ENCODE results near the gene TAS2R39. TPM values are rescaled to one million over a fixed set of nuclear protein-coding genes. Genes with fewer than 3 reads are reported as not detected.
"Not testable (repeated sequence)": the region's sequence is repeated elsewhere in the genome, so short reads cannot be mapped to it uniquely, and the experiment has no call there.

The TAS2R39 gene
- not detected for polyA plus RNA-seq (2012; ENCODE audit: insufficient read depth, insufficient read length)

DNA sequence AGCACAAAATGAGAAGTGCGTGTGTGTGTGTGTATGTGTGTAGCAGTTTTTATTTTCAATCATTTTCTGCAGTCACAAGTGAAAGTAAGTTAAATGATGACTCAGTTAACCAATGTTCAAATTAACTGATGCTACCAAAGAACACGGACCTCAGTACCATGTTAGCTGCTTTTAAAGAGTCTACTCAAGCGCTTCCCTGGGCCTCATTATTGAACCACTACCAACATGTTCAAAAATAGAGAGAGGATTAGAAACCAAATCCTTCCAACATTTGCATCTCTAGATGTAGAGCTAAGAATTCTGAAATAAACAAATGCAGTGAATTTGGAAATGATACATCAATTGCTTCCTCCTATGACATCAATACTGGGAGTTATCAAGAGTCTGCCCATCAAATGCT lies at the start of gene TAS2R39:
Gene TAS2R39, plus strand, starts transcription at position 396 of the 400 bp plus-strand sequence. Its CDS starts 0 bp downstream, at position 396.
- H3K4me3 ChIP-seq (ENCODE audit: low read length), result no peak within 1 kb of the TSS
- no peak for DNase-seq (ENCODE audit: low read depth, low spot score)

GRCh38 chr7:143147070-143147469 lies 36.1 kb upstream of the TAS2R39 start:
- no peak for DNase-seq (ENCODE audit: low read depth, low spot score)
- no peak overlapping the region for H3K4me3 ChIP-seq (ENCODE audit: low read length)

DNA sequence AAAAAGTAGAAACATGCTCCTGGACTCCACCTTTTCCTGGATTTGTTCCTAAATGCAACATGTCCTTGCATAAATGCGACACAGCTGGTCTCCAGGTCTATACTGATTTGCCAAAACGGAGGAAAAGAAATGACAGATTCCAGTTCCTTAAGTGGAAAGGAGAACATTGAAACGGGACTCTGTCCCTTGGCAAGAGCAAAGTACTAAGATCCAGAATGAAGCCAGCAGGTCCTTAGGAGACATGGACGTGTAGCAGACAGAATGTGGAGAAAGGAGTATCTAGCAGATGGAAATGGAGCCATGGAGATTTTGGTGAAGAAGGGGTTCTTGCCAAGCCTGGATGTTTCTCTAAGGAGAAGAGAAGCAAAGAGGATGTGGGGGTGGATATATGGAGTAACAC lies 35.2 kb upstream of the TAS2R39 start:
- H3K4me3 ChIP-seq (ENCODE audit: low read length), result no peak overlapping the region
- DNase-seq (ENCODE audit: low read depth, low spot score), result no peak

- no peak for DNase-seq (ENCODE audit: low read depth, low spot score)
- no peak overlapping the region for H3K4me3 ChIP-seq (ENCODE audit: low read length)
Measured at GRCh38 chr7:143148651-143149050, 34.6 kb upstream of the TAS2R39 start.

DNA sequence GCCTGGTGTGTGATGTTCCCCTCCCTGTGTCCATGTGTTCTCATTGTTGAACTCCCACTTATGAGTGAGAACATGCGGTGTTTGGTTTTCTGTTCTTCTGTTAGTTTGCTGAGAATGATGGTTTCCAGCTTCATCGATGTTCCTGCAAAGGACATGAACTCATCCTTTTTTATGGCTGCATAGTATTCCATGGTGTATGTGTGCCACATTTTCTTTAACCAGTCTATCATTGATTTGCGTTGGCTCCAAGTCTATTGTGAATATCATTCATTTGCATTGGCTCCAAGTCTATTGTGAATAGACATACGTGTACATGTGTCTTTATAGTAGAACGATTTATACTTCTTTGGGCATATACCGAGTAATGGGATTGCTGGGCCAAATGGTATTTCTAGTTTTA lies 32.5 kb upstream of the TAS2R39 start:
- DNase-seq (ENCODE audit: low read depth, low spot score); H3K4me3 ChIP-seq (ENCODE audit: low read length): not testable (repeated sequence)

DNA sequence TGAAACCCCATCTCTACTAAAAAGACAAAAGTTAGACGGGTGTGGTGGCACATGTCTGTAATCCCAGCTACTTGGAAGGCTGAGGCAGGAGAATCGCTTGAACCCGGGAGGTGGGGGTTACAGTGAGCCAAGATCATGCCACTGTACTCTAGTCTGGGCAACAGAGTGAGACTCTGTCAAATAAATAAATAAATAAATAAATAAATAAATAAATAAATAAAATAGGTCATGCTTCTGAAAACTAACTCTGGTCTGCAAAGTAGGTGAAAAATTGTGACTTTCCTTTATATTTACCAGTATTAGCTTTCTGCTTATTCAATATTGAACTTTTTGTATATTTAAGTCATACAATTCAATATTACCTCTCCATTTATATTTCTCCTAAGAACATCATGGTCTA lies 24.6 kb upstream of the TAS2R39 start:
- not testable (repeated sequence) for DNase-seq (ENCODE audit: low read depth, low spot score); H3K4me3 ChIP-seq (ENCODE audit: low read length)

DNA sequence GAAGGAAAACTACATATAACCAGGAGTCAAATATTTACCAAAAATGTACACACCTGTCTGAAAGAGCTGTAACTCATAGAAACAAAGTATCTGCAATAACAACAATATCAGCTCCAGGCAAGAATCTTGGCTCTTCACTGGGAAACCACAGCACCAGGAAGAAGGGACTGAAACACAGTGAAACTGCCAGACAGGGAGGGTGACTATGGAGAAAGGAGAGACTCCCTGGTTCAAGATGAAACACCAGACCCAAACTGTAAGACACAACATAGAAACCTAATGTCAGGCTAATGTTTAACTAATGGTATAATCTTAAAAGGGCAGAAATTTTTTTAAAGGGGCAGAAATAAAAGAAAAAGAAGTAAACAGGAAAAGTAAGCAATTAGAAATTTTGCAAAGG lies 11.5 kb upstream of the TAS2R39 start:
- H3K4me3 ChIP-seq (ENCODE audit: low read length), result no peak overlapping the region

DNA sequence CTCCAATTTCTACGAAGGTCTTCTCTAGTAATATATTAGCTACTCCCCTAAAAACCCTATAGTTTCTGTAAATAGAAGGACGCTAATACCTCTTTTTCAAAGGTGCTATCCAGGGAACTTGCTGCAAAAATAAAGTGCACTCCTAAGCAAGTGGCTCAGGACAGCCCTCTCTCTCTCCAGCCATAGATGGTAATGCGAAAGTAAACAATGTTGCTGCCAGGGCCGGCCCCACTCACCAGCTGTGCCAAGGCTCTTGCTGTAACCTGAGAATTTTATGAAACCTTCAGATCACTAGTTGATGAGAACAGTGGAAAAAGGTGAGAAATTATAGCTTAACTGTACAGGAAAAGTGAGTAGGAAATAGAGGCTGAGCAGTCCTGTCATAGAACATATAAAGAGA lies 10.9 kb upstream of the TAS2R39 start:
- no peak for DNase-seq (ENCODE audit: low read depth, low spot score)
- no peak overlapping the region for H3K4me3 ChIP-seq (ENCODE audit: low read length)

More for the DNA sequence above, 11.5 kb upstream of the TAS2R39 start:
- DNase-seq (ENCODE audit: low read depth, low spot score), result no peak

GRCh38 chr7:143176128-143176527 lies 7.1 kb upstream of the TAS2R39 start:
- H3K4me3 ChIP-seq (ENCODE audit: low read length), result no peak overlapping the region
- DNase-seq (ENCODE audit: low read depth, low spot score), result no peak

- H3K4me3 ChIP-seq (ENCODE audit: low read length), result no peak overlapping the region
- DNase-seq (ENCODE audit: low read depth, low spot score), result no peak
Measured at GRCh38 chr7:143177374-143178119, 5.7 kb upstream of the TAS2R39 start.

GRCh38 chr7:143180771-143181170 lies 2.4 kb upstream of the TAS2R39 start:
- H3K4me3 ChIP-seq (ENCODE audit: low read length); DNase-seq (ENCODE audit: low read depth, low spot score): not testable (repeated sequence)

GRCh38 chr7:143181349-143181748 lies 1.9 kb upstream of the TAS2R39 start:
- DNase-seq (ENCODE audit: low read depth, low spot score), result no peak
- no peak overlapping the region for H3K4me3 ChIP-seq (ENCODE audit: low read length)

DNA sequence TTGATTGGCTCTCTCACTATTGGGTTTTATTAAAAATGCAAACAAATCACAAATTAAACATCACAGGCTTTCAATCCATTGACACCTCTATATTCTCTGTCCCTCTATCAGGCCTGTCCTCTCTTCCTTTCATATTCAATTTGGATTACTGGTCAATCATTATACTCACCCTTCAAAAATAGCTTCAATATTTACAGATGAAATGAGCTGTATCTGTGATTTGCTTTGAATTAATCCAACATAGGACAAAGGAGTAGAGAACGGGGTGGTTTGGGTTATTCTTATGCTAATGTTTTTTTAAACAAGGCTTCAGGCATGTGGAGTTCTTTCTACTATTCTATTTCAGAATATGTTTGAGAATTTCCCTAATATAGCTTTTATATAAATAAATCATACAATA lies 2.3 kb downstream of the TAS2R39 start:
- DNase-seq (ENCODE audit: low read depth, low spot score), result no peak
- H3K4me3 ChIP-seq (ENCODE audit: low read length), result no peak overlapping the region

GRCh38 chr7:143188994-143189393 lies 5.8 kb downstream of the TAS2R39 start:
- no peak for DNase-seq (ENCODE audit: low read depth, low spot score)
- H3K4me3 ChIP-seq (ENCODE audit: low read length), result no peak overlapping the region

DNA sequence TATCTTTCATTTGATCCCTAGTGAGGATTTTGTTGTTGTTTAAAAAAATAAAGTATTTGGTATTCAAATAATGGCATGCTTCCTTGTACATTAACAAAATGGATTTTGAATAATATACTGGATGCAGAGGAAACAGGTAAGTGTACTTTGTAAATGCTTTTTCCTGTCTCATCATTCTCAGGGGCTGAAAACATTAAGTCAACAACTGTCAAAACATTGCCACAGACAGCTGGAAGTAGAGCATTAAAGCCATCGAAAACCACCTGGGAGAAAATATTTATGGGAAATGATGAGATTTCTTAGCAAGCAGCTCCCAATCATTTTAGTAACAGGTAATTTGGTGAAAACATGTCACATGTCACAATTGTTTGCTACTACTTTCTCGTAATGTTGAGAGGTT lies 10.7 kb downstream of the TAS2R39 start:
- no peak overlapping the region for H3K4me3 ChIP-seq (ENCODE audit: low read length)
- DNase-seq (ENCODE audit: low read depth, low spot score), result no peak

- DNase-seq (ENCODE audit: low read depth, low spot score), result no peak
- H3K4me3 ChIP-seq (ENCODE audit: low read length), result no peak overlapping the region
Measured at GRCh38 chr7:143199040-143199439, 15.8 kb downstream of the TAS2R39 start.

- H3K4me3 ChIP-seq (ENCODE audit: low read length), result no peak overlapping the region
- DNase-seq (ENCODE audit: low read depth, low spot score), result no peak
Measured at GRCh38 chr7:143202161-143202560, 18.9 kb downstream of the TAS2R39 start.

GRCh38 chr7:143203386-143203785 lies 20.2 kb downstream of the TAS2R39 start:
- no peak overlapping the region for H3K4me3 ChIP-seq (ENCODE audit: low read length)
- no peak for DNase-seq (ENCODE audit: low read depth, low spot score)

DNA sequence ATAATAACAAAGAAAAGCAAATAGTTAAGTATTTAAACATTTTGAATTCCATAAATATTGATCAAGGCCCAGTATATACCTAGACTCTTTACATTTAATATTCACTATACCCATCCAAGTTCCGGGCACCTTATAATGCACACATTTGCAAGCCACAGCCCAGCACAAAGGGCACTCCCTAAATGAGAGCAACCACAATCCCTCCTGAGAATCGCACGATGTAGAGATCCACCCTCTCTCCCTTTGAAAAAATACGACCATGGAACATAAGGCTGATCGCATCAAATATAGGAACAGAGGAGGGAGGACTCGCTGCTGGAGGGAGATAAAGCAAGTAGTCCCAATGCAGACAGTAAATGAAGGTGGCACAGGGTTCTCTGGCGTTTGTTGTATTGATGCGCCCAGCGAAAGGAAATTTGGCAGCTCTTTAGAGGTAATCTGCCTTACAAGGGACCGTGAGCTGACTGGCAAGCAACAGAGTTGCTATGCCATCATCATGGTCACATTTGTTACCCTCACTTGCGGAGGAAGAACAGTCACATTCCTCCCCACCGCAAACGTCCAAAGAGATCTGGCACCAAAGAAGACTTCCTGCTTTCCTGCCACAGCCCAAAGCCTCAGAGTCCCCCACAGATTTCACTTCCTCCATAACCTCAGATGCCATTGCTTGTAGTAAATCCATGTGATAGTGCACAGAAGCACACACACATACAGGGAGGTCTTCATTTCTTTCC lies 22.5 kb downstream of the TAS2R39 start:
- H3K4me3 ChIP-seq (ENCODE audit: low read length), result peak overlapping the region; percentile 40
- peak; percentile 90 for DNase-seq (ENCODE audit: low read depth, low spot score)

DNA sequence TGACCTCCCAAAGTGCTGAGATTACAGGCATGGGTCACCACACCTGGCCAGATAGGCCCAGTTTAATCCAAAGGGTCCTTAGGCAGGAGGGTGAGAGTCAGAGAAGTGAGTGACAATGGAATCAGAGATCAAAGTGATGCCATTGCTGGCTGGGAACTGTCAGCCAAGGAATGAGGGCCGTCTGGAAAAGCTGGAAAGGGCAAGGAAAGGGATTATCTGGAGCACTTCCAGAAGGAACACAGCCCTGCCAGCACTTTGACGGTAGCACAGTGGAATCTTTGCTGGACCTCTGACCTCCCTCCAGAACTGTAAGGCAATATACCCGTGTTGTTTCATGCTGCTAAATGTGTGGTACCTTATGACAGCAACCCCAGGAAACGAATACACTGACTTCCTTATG lies 27.3 kb downstream of the TAS2R39 start:
- no peak overlapping the region for H3K4me3 ChIP-seq (ENCODE audit: low read length)
- DNase-seq (ENCODE audit: low read depth, low spot score), result no peak
